ENCODE measurements around the gene METRN. TPM values are rescaled to one million over a fixed set of nuclear protein-coding genes. Genes with fewer than 3 reads are reported as not detected.

METRN gene
- total RNA-seq, 1 donor from 2014 or later: 30.4 TPM

DNA sequence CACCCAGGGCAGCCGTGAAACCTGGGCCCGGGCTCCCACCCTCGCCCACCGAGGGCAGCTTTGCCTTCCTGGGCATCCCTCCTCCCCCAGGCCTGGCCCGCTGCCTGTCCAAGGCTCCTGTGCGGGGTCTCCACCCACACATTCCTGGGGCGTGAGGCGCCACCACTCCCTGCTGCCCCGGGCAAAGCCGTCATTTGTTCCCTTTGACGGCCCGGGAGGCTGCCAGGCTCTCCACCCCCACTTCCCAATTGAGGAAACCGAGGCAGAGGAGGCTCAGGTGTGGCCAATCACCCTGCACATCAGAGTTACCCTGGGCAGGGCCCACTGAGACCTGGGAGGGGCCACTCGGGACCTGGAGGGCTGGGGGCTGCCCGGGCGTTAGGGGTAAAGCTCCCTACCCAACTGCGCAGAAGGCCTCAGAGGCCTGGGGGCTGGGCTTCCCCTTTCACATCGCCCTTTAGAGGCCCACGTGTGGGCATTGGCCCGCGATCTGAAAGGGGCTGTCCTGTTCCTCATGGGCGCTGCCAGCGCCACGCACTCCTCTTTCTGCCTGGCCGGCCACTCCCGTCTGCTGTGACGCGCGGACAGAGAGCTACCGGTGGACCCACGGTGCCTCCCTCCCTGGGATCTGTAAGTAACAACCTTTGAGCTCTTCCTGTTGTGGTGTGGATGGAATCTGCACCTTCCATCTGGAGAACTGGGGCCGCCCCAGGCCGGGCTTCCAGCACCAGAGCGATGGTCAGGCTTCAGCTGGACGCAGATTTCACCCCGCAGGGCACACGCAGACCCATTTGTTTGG lies 45.8 kb downstream of the METRN start, which contains the start of gene MSLN:
TSS of gene MSLN (plus strand) at position 190 of the 799 bp plus-strand sequence. CDS start 1,947 bp downstream, outside the sequence.
- H3K4me1 ChIP-seq: no peaks in the 10 kb centered on the region
- TF ChIP-seq CTCF (IDR thresholded peaks at IDR 0.05): no peak
- intact Hi-C loops (cut with DNase I): no loop called here
- H3K36me3 ChIP-seq: no peaks in the 10 kb centered on the region
- ATAC-seq (peak; percentile 50), DNase-seq (peak; percentile 73)
- no peaks in the 10 kb centered on the region for H3K27me3 ChIP-seq
- peak within 1 kb of the TSS; percentile 19 for H3K4me3 ChIP-seq
- no peaks in the 10 kb centered on the region for H3K9me3 ChIP-seq
- H3K27ac ChIP-seq: peak within 1 kb of the TSS; percentile 70

- no peaks in the 10 kb centered on the region for H3K9me3 ChIP-seq
- H3K4me3 ChIP-seq: peak overlapping the region; percentile 19
- H3K27ac ChIP-seq: peak overlapping the region; percentile 24
- H3K27me3 ChIP-seq: no peaks in the 10 kb centered on the region
- no peak for TF ChIP-seq CTCF (IDR thresholded peaks at IDR 0.05)
- DNase-seq: peak; percentile 67
- ATAC-seq: no peak
- intact Hi-C loops (cut with DNase I): no loop called here
- H3K36me3 ChIP-seq: no peaks in the 10 kb centered on the region
- no peaks in the 10 kb centered on the region for H3K4me1 ChIP-seq
Observed at GRCh38 chr16:761625-762513, 47.0 kb downstream of the METRN start.

DNA sequence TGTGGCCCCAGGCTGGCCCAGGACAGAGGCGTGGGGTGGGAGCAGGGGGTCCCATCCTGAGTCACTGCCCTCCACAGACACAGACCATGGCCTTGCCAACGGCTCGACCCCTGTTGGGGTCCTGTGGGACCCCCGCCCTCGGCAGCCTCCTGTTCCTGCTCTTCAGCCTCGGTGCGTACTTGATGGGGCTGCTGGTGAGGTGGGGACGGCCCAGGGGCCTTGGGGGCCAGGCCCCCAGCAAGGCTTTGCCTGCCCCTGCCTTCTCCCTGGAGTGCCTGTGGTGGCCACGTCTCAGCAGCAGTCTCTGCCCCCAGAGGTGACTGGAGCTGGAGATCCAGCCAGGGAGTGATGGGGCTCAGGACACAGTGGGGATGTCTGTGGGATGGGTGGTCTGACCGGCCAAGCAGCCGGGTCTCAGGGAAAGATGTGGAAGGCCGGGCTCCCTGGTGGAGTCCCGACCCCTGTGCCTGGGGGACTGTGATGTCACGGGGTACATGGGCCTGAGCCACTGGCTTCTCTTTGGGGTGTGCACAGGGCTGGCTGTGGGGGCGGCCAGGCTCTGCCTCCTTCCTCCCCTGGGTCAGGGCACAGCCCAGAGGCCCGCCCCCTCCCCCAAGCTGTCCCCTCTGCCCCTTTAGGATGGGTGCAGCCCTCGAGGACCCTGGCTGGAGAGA lies 47.8 kb downstream of the METRN start:
- Histone ChIP-seq H3K4me3 (no peak overlapping the region), H3K36me3 (no peaks in the 10 kb centered on the region), H3K27ac (no peak overlapping the region), H3K4me1 (no peaks in the 10 kb centered on the region), H3K27me3 (no peaks in the 10 kb centered on the region), H3K9me3 (no peaks in the 10 kb centered on the region)
- ATAC-seq: no peak
- intact Hi-C loops (cut with DNase I): no loop called here
- TF ChIP-seq CTCF (IDR thresholded peaks at IDR 0.05): no peak
- DNase-seq: peak; percentile 61

DNA sequence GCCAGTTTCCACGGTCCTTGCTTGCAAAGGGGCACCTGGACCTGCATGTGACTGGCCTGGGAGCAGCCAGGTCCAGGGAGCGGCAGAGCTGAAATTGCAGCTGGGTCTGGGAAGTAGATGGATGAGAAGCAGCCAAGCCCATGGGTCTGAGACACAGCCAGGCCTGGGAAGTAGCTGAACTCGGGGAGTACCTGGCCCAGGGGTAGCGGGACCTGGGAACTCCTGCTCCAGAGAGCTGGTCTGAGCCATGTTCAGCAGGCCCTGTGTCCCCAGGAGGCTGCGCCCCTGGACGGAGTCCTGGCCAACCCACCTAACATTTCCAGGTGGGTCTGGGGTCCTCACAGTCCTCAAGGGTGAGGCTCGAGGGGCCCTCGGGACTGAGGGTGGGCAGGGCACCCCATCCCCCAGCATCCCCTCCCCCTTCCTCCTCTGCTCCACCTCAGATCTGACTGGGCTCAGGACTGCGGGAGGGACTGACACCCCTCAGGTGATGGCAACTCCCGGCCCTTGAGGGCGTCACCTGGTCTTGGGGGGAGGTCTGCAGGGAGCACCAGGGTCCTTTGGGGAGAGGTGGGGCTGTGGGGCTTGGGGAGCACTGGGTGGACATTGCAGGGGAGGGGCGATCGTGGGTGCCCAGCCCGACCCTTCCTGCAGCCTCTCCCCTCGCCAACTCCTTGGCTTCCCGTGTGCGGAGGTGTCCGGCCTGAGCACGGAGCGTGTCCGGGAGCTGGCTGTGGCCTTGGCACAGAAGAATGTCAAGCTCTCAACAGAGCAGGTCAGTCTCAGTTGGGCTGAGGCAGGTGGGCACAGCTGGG lies 48.7 kb downstream of the METRN start:
- DNase-seq (no peak), ATAC-seq (no peak)
- no peaks in the 10 kb centered on the region for H3K27me3 ChIP-seq
- TF ChIP-seq CTCF (IDR thresholded peaks at IDR 0.05): no peak
- intact Hi-C loops (cut with DNase I): no loop called here
- H3K4me1 ChIP-seq: no peaks in the 10 kb centered on the region
- no peaks in the 10 kb centered on the region for H3K36me3 ChIP-seq
- no peaks in the 10 kb centered on the region for H3K9me3 ChIP-seq
- no peak overlapping the region for H3K4me3 ChIP-seq
- H3K27ac ChIP-seq: no peak overlapping the region

All from upper lobe of right lung (tissue), 1 donor.